ENCODE data around the gene ZP2.
"Not testable (repeated sequence)": the region's sequence is repeated elsewhere in the genome, so short reads cannot be mapped to it uniquely, and the experiment has no call there.

The ZP2 gene

DNA sequence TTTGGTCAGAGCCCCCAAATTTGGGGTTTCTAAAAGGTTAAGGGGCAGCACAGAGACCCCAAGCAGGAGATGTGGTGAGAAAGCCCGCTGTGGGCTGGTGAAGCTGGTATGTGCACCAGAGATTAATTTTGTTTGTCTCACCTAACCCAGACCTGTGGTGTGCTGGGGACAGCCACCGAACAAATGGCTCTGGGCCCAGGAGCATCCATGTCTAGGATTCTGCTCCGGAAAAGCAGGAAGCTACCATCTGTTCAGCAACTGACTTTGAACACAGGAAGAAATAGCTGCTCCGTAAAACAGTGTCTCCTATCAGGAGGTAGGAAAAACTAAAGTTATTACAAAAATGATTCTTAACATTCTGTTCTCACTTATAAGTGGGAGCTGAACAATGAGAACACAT lies 2.7 kb upstream of the ZP2 start:
- DNase-seq (ENCODE audit: low read depth), result no peak

DNA sequence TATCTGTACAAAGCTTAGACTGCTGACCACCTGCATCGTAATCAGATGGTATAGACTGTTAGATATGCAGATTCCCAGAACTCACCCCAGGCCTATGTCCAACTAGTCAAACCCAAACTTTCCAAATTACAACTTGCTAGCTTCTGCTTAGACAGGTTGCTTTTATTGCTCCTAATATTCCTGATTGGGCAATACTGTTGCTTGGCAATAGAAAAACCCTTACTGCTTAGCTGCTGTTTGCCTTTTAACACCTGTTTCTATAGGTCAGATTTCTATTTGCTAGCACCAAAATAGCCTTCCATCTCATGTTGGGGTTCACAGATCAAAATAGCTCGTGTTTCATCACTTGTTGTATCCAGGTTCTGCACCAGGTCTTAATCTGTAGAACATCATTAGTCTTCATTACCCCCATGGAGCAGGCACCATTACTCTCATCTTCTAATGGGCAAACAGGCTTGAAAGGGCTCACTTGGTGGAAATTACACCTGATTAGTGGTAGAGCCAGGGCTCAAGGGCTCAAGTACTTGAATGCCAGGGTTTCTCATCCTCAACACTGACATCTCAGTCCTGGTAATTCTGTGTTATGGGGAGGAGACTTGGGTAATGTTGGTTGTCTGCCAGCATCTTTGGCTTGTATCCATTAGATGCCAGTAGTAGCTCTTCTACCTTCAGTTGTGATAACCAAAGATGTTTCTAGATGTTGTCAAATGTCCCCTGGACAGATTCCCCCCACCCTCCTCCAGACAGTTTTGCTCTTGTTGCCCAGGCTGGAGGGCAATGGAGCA lies 2.7 kb downstream of the ZP2 start:
- no peak for DNase-seq (ENCODE audit: low read depth)

DNA sequence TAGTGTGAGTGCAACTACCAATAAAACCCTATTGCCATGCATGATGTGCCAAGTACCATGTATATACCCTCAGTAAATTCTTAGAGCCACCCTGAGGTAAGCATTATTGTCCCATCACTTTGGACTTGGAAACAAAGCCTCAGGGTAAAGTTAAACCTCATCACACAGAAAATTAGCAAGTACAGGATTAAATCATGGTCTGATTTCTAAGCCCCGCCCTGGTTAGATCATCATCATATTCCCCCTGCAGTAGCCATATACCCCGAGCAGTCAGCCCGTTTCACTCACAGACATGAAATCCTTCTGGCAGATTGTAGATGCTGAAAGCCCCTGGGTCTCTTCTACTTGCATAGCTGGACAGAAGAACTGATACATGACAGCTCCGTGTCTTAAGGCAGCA lies 4.8 kb downstream of the ZP2 start:
- DNase-seq (ENCODE audit: low read depth), result no peak

DNA sequence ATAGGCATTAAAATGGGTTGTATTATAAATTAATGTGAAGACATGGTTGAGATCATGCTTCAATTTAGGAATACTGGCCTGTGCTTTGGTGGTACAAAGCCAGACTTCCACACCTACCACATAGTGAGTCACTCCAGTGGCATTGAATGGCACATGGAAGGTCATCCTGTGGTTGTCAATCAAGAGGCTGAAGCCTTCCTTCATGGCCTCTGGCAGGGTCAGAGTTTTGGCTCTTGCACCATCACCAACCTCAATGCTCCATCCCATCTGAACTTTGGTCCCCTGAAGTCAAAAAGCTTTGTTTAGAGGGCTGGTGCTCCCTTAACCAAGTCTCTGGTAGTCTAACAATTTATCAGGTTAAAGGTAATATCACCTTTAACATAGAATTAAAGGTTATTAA lies 6.1 kb downstream of the ZP2 start:
- DNase-seq (ENCODE audit: low read depth), result no peak

DNA sequence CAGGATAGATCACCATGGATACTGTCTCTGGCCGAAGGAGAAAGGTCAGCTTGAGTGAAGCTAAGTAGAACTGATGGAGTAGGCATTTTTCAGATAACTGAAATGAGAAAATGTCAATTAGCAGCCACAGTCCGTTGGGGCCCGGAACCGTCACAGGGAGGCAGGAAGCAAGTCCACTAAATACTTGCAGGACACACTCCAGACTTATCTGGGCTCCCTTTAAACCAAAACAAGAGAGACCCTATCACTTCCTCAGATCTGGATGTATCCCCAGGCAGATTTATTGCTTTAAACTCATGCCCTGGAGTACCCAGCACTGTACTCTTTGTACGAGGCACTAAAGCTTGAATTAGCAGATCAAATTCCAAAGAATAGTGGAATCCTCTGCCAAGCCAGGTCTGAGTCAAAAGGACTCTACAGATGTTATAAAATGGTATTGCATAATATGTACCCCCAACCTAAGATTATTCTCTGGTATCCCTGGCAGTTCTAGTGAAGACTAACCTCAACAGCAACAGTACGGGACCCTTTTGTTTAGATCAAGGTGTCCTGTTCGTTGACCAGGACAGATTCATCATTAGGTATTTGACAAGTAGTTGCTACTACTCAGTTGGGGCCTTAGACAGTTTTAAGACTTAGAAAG lies 8.1 kb downstream of the ZP2 start:
- DNase-seq (ENCODE audit: low read depth), result no peak

DNA sequence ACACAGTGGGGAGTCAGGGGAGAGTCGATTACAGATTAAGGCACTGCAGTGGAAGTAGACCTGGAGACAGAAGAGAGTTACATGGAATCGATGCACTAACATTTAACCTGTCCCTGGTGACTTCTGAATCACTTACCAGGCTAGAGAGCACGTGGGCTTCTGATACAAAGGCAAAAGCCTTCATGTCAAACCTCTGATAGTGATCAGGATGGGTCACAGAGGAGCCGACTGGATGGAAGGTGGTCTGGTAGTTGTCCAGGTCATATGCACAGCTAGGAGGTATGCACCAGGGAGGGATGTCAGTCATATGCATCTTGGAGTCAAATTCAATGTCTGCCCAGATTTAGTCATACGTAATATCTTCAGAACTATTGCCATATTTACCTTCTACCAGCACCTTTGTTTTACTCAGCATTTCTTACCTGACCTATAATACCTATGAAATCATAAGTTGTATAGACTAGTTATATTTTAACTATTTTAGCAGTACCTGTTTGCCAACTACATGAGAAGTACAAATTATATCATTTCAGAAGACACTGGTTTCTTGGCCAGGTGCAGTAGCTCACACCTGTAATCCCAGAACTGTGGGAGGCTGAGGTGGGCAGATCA lies 11.7 kb downstream of the ZP2 start:
- no peak for DNase-seq (ENCODE audit: low read depth)

DNA sequence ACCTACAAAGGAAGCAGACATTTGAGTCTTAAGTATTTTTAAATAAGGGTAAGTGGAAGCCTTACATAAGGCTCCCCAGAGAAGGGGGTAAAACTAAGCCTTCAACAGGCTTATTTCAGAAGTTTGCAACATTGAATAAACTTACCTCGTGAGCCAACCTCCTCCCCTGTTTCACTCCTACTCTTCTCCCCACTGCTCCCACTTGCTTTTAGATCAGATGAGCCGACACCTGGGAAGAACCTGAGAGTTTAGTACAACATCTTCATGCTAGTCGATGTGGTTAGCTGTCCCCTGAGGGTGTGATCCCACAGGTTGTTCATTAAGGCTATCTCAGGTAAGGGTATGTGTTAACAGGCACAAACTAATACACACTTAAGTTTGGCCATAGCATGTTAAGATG lies 13.8 kb downstream of the ZP2 start:
- DNase-seq (ENCODE audit: low read depth), result no peak

DNA sequence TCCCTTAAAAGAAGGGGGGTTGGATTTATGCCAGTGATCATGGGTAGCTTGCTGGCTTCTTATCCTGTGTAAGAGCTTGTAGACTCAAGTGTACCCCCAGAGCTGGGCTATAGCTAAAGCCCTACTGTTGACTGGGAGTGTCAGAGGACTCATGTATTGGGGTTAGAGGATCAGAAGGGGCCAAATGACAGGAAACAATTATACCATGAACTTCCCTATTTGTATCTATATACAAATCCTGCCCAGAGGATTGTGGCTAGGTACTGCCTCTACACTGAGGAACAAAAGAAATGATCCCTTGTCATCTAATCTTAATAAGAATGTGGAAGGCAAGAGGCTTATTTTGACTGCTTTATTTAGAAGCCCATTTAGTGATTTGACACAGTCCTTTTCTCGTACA lies 14.3 kb downstream of the ZP2 start:
- DNase-seq (ENCODE audit: low read depth), result no peak

DNA sequence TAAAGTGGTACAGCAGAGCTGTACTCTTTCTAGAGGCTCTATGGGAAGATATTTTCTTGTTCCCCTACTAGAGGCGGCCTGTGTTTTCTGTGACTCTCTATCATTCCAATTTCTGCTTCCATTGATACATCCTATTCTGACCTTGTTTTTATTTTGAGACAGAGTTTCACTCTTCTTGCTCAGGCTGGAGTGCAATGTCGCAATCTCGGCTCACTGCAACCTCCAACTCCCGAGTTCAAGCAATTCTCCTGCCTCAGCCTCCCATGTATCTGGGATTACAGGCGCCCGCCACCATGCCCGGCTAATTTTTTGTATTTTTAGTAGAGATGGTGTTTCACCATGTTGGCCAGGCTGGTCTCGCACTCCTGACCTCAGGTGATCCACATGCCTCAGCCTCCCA lies 16.0 kb downstream of the ZP2 start:
- DNase-seq (ENCODE audit: low read depth), result not testable (repeated sequence)

DNA sequence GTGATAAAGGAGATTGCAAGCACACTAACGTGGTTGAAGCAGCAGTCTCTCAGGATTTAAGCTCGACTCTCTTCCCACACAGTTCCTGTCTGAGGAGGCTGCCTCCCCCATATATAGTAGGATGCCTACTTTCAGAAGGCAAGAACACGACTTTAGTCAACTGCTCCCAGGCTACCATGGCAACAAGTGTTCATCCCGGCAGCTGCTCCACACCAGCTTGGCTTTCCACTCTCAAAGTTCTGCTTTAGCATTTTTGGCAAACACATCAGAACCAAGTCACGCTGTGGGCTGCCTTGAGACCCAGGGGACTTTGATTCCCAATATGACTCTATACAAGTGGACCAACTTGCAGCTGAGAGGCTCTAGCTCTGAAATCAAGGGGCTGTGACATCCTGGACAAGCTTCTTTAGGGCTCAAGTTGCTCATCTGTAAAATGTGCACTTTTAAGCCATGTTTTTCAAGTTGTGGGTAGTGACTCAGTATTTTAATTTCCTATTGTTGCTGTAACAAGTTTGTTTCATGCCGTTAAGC lies 16.5 kb downstream of the ZP2 start:
- DNase-seq (ENCODE audit: low read depth), result peak; percentile 38

DNA sequence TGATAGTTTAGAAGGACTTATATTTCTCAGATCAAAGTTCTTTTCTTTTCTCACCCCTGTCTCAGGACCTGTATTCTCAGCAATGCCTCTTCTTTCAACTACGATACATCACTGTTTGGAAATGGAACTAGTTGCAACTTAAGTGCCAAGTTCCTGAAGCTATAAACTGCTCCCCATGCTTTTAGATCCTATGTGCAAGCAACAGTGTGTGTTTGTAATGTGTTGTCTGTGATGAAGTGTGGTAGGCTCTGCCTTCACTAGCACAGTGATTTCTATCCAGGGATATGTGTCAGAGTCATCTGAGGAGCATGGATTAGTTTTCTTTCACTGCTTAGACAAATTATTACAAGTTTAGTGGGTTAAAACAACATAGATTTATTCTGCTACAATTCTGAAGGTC lies 18.4 kb downstream of the ZP2 start:
- no peak for DNase-seq (ENCODE audit: low read depth)

DNA sequence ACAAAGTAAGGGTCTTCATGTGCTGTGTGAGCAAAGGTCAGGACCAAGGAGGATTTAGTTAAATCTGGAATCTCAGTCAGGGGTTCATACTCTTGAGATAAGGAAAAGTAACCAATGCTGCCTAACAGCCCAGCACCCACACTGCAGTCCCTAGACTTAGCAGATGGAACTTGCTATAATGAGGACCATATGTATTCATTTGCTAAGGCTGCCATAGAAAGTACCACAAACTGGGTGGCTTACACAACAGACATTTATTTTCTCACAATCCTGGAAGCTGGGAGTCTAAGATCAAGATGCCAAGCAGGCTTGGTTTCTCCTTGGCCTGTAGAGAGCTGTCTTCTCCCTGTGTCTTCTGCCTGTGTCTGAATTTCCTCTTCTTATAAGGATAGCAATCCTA lies 20.8 kb downstream of the ZP2 start:
- no peak for DNase-seq (ENCODE audit: low read depth)

DNA sequence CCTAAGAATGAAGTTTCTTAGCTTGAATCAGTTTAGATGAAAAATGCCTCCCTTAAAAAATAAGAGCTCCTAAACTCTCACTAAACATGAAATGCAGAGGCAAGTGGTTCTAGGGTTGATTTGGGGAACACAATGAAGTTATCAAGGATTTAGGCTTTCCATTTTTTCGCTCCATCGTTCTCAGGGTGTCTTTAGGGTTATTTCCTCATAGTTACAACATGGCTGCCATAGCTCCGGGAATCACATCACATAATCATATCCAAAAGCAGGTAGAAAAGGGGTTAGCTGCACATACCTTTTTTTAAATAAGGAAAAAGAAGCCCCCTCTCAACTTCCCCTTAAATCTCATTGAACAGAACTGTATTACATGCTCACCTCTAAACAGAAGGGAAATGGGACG lies 21.4 kb downstream of the ZP2 start:
- no peak for DNase-seq (ENCODE audit: low read depth)

DNA sequence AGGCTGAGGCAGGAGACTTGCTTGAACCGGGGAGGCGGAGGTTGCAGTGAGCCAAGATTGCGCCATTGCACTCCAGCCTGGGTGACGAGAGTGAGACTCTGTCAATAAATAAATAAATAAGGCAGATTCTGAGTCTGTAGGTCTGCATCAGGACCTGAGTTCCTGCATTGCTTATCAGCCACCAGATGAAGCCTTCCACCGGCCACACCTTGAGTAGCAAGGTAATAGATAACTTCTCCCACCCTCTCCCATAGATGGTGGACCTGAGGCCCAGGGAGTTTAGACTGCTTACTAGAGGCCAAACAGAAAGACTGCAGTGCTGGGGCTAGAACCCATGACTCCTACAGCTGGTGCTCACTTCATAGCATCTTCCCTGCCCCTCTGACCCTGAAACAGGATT lies 22.1 kb downstream of the ZP2 start:
- no peak for DNase-seq (ENCODE audit: low read depth)

DNA sequence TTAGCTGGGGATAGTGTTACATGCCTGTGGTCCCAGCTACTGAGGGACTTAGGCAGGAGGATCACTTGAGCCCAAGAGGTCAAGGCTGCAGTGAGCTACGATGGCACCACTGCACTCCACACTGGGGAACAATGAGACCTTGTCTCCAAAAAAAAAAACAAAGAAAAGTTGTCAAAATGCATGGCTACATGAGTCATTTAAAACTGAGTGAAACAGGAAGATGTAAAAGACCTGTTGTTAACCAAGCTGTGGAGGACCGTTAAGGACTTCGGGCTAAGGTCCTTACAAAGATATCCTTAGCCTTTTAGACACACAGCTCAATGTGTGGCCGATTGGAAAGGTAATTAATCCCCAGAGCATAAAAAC lies 25.1 kb downstream of the ZP2 start:
- DNase-seq (ENCODE audit: low read depth), result no peak

DNA sequence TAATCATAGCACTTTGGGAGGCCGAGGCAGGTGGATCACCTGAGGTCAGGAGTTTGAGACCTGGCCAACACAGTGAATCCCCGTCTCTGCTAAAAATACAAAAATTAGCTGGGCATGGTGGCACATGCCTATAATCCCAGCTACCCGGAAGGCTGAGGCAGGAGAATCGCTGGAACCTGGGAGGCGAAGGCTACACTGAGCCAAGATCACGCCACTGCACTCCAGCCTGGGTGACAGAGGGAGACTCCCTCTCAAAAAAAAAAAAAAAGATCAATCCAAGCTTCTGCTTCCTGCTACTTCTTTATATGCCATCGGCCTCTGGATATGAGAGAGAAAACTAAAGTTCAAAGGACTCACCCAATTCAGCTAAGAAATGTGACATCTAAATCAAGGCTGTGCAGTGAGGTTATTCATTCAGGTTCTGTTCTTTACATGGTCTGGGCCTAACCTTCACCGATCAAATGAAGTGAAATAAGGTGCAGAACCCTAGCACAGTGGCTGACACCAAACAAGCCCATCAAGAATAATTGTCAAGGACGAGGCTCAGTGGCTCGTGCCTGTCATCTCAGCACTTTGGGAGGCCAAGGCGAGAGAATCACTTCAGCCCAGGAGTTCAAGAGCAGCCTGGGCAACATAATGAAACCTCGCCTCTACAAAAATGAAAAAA lies 25.6 kb downstream of the ZP2 start:
- DNase-seq (ENCODE audit: low read depth), result no peak

DNA sequence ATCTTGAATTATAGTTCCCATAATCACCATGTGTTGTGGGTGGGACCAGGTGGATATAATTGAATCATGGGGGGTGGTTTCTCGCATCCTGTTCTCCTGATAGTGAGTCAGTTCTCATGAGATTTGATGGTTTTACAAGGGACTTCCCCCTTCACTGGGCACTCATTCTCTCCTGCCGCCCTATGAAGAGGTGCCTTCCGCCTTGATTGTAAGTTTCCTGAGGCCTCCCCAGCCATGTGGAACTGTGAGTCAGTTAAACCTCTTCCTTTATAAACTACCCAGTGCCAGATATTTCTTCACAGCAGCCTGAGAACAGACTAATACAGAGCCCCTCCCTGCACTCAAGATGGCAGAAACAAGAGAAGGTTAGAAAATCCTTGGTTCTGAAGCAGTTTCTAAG lies 26.5 kb downstream of the ZP2 start:
- DNase-seq (ENCODE audit: low read depth), result peak; percentile 26

DNA sequence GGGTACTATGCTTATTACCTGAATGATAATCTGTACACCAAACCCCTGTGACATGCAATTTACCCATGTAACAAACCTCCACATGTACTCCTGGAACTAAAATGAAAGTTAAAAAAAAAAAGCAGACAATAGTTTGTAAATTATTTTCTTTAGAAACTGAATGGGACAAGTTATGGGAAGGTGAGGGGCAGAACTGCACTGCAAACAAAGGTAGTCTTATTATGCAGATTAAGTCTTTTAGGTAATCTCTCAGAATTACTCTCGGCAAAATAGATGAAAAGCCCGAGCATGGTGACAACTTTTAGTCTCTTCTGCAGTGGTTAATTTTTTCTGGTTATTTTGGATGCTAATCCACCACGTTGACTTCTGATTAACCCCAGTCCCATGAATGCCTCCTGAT lies 27.4 kb downstream of the ZP2 start:
- no peak for DNase-seq (ENCODE audit: low read depth)

DNA sequence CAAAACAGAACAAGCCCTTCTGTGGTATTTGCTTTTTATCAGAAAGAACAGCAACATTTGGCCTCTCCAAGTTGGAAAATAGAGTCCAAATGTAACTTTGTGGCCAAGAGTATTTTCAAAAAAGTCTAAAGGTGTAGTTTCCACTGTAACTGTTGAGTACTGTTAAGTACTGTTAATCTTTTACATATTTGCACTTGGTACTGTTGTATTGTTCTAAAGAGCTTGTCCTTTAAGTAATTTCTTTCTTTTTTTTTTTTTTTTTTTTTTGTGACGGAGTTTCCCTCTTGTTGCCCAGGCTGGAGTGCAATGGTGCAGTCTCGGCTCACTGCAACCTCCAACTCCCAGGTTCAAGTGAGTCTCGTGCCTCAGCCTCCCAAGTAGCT lies 31.4 kb downstream of the ZP2 start:
- no peak for DNase-seq (ENCODE audit: low read depth)

DNA sequence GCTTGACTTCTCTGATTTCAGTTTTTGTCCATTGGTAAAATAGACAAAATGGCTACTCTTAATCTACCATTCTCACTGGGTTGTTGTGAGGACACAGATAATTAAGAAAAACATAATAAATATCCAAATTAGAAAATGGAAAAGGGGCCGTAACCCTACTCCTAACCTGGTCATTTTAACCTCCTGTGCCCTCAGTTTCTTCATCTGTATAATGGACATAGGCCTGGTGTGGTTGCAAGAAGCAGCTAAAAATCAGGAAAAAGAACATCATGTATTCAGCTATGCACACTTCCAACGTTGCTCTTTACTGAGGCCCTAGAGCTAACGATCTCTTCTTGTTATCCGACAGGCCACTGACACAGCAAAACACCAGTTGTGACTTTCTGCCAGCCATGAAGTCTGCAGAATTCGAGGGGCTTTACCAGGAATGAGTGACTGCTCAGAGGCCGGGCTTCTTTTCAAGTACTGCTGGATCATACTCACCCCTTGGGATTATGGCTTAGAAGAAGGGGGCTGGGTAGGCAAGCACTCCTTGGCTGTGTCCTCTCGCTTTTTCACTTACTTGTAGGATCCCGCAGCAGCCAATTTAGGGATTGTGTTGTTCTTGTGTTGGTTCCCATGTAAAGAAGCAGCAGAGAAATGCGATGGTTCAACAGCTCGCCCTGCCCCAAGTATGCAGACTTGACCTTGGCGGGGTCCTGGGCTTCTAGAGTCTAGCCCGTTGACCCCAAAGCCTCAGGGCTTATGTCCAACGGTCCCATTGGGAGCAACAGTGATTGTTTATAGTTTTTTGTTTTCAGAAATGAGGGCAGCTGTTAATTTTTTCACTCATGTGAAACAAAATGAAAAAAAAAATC lies 32.0 kb downstream of the ZP2 start:
- no peak for DNase-seq (ENCODE audit: low read depth)

DNA sequence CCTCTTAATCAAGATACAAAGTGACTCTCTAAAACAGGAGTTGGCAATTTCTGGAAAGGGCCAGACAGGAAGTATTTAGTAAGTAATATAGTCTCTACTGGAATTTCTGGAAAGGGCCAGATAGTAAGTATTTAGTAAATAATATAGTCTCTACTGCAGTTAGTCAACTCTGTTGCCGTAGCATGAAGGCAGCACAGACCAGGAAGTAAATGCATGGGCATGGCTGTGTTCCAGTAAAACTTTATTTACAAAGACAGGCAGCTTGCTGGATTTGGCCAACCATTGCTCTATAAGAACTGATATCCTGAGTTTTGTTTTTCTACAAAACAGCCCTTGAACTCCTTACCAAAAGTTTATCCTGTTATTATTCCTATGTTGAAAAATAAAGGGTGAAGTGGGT lies 36.0 kb downstream of the ZP2 start:
- DNase-seq (ENCODE audit: low read depth), result no peak

DNA sequence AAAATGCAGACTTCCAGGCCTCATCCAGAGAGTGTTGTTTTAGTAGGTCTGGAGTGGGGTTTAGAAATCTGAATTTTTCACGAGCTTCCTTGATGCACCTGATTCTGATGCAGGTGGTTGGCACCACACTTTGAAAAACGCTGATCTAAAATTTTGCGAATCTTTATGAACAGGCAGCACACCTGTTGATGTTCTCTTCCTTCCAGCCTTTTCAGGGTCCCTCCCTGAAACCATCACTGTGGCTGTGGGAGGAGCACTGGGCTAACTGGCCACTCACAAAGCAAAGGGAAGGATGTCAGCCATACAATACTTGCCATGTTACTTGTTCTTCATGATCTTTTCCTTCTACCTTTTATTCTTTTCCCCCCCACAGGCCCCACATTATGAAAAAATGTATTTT lies 38.7 kb downstream of the ZP2 start:
- no peak for DNase-seq (ENCODE audit: low read depth)

Data from iris pigment epithelial cell (primary cell).